GM18499 (cell line): ENCODE results near the gene CSTPP1.
"Not testable (repeated sequence)": the region's sequence is repeated elsewhere in the genome, so short reads cannot be mapped to it uniquely, and the experiment has no call there.

ENCODE experiments used
- ATAC-seq: cut with Tn5 transposase; IDR thresholded peaks from one replicate; pipeline ENCODE4 v1.9.1; 2021; ENCODE audit warnings: moderate number of reproducible peaks; ENCODE audit not compliant: insufficient read depth, unreplicated experiment

CSTPP1 gene

GRCh38 chr11:46949297-46949696, 12.7 kb downstream of the CSTPP1 start:
- ATAC-seq = no peak

GRCh38 chr11:46951864-46952263, 15.3 kb downstream of the CSTPP1 start:
- ATAC-seq = no peak

- no peak for ATAC-seq
Observed at GRCh38 chr11:46952553-46952952, 16.0 kb downstream of the CSTPP1 start.

GRCh38 chr11:46953093-46953492, 16.5 kb downstream of the CSTPP1 start:
- no peak for ATAC-seq

GRCh38 chr11:46958777-46959176, 22.2 kb downstream of the CSTPP1 start:
- ATAC-seq = no peak

GRCh38 chr11:46961041-46961440, 24.5 kb downstream of the CSTPP1 start:
- no peak for ATAC-seq

GRCh38 chr11:46961886-46962285, 25.3 kb downstream of the CSTPP1 start:
- ATAC-seq = not testable (repeated sequence)

GRCh38 chr11:46963844-46964243, 27.3 kb downstream of the CSTPP1 start:
- ATAC-seq = no peak

- no peak for ATAC-seq
Observed at GRCh38 chr11:46966773-46967172, 30.2 kb downstream of the CSTPP1 start.

- no peak for ATAC-seq
Observed at GRCh38 chr11:46967962-46968361, 31.4 kb downstream of the CSTPP1 start.

- ATAC-seq = no peak
Observed at GRCh38 chr11:46969379-46969778, 32.8 kb downstream of the CSTPP1 start.

- ATAC-seq = no peak
Observed at GRCh38 chr11:46970913-46971625, 34.5 kb downstream of the CSTPP1 start.

GRCh38 chr11:46972343-46972742, 35.8 kb downstream of the CSTPP1 start:
- no peak for ATAC-seq

- no peak for ATAC-seq
Observed at GRCh38 chr11:46972821-46973220, 36.3 kb downstream of the CSTPP1 start.

GRCh38 chr11:46976182-46976854, 39.8 kb downstream of the CSTPP1 start:
- ATAC-seq = no peak

- no peak for ATAC-seq
Observed at GRCh38 chr11:46977038-46977813, 40.7 kb downstream of the CSTPP1 start.

- ATAC-seq = no peak
Observed at GRCh38 chr11:46978005-46978491, 41.5 kb downstream of the CSTPP1 start.

GRCh38 chr11:46979358-46979757, 42.8 kb downstream of the CSTPP1 start:
- ATAC-seq = no peak

- ATAC-seq = no peak
Observed at GRCh38 chr11:46981436-46981835, 44.9 kb downstream of the CSTPP1 start.

GRCh38 chr11:46982797-46983452, 46.4 kb downstream of the CSTPP1 start:
- ATAC-seq = no peak

- ATAC-seq = no peak
Observed at GRCh38 chr11:46983598-46983997, 47.0 kb downstream of the CSTPP1 start.
